Skeletal muscle tissue (tissue), 4 donors: Measurements from ENCODE around the gene MELK. TPM values are rescaled to one million over a fixed set of nuclear protein-coding genes. Genes with fewer than 3 reads are reported as not detected.
"Not testable (repeated sequence)": the region's sequence is repeated elsewhere in the genome, so short reads cannot be mapped to it uniquely, and the experiment has no call there.

Source experiments
- H3K27ac ChIP-seq: one replicate; pipeline ENCODE4 v1.7.0; 2013; ENCODE audit warnings: mild to moderate bottlenecking, low read depth, low read length, inconsistent platforms
- H3K27me3 ChIP-seq, 3 donors: one replicate each; pipeline ENCODE4 v1.7.0; 2013; ENCODE audit warnings: low read length in 3 of 3; ENCODE audit not compliant: control insufficient read depth in 3 of 3, insufficient read depth in 3 of 3
- H3K36me3 ChIP-seq, 3 donors: one replicate each; pipeline ENCODE4 v1.7.0; 2013; ENCODE audit warnings: low read length in 3 of 3; ENCODE audit not compliant: control insufficient read depth in 3 of 3, insufficient read depth in 3 of 3
- H3K4me1 ChIP-seq, 3 donors: one replicate each; pipeline ENCODE4 v1.7.0; 2013; ENCODE audit warnings: low read length in 3 of 3, mild to moderate bottlenecking in 3 of 3; ENCODE audit not compliant: control insufficient read depth in 3 of 3, insufficient read depth in 3 of 3
- H3K4me3 ChIP-seq, 3 donors: one replicate each; pipeline ENCODE4 v1.7.0; 2013; ENCODE audit warnings: low read length in 3 of 3
- H3K9ac ChIP-seq, 3 donors: one replicate each; pipeline ENCODE4 v1.7.0; 2013; ENCODE audit warnings: low read length in 3 of 3, mild to moderate bottlenecking in 3 of 3, moderate library complexity in 2 of 3, low read depth in 1 of 3
- H3K9me3 ChIP-seq, 3 donors: one replicate each; pipeline ENCODE4 v1.7.0; 2013; ENCODE audit warnings: low read length in 3 of 3; ENCODE audit not compliant: control insufficient read depth in 3 of 3
- total RNA-seq: library from RNA; depleted of rRNA; stranded (reverse); fragments of >200 nt; gene quantifications from one replicate; pipeline ENCODE4 v1.2.3, GENCODE V29; 2014
- donor health status: Osteomylitis.

Gene MELK
- total RNA-seq, 1 donor from 2014 or later: 6.3 TPM

DNA sequence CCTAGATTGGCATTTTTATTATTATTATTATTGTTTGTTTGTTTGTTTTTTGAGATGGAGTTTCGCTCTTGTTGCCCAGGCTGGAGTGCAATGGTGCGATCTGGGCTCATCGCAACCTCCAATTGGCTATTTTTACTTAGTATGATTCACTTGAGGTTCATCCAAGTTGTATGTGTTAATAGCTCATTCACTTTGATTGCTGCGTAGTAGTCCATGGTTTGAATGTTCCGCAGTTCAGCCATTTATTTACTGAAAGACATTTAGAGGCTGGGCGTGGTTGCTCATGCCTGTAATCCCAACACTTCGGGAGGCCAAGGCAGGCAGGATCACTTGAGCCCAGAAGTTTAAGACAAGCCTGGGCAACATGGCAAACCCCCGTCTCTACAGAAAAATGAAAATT, 22.6 kb upstream of the MELK start:
- Histone ChIP-seq H3K27ac (no peak overlapping the region), H3K9me3 (no peaks in the 10 kb centered on the region), H3K9ac (no peak overlapping the region), H3K36me3 (no peaks in the 10 kb centered on the region), H3K27me3 (peaks cover 0 to 4% (median 0%) of the 10 kb centered on the region in 3 donors), H3K4me3 (no peak overlapping the region), H3K4me1 (no peaks in the 10 kb centered on the region)

DNA sequence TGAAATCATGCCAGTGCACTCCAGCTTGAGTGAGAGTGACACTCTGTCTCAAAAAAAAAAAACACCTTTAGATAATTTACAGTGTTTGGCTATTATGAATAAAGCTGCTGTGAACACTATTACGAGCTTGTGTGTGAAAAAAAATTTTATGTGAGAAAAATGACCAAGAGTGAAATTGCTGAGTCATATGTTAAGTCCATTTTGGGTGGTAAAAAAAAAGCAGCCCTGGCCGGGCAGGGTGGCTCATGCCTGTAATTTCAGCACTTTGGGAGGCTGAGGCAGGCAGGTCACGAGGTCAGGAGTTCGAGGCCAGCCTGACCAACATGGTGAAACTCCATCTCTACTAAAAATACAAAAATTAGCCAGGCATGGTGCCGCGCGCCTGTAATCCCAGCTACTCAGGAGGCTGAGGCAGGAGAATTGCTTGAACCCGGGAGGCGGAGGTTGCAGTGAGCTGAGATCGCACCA, 22.0 kb upstream of the MELK start:
- not testable (repeated sequence) for H3K27ac ChIP-seq, H3K27me3 ChIP-seq, H3K4me1 ChIP-seq, H3K4me3 ChIP-seq, H3K9ac ChIP-seq, H3K9me3 ChIP-seq, H3K36me3 ChIP-seq

DNA sequence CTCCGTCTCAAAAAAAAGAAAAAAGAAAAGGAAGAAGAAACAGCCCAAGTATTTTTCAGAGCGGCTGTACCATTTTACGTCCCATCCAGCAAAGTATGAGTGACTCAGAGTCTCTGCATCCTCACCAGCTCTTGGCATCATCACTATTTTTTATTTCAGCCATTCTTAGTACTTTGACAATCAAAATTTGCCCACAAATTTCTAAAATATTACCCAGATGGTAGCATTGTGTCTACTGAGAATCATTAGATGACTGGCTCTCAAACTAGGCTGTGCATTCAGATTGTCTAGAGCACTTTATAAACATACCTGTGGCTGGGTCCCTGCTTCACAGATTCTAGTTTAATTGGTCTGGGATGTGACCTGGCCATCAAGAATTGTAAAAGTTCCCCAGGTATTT, 21.6 kb upstream of the MELK start:
- Histone ChIP-seq H3K36me3 (no peaks in the 10 kb centered on the region), H3K9ac (no peak overlapping the region), H3K27me3 (peaks cover 0 to 4% (median 0%) of the 10 kb centered on the region in 3 donors), H3K4me1 (no peaks in the 10 kb centered on the region), H3K4me3 (no peak overlapping the region), H3K27ac (no peak overlapping the region), H3K9me3 (no peaks in the 10 kb centered on the region)

DNA sequence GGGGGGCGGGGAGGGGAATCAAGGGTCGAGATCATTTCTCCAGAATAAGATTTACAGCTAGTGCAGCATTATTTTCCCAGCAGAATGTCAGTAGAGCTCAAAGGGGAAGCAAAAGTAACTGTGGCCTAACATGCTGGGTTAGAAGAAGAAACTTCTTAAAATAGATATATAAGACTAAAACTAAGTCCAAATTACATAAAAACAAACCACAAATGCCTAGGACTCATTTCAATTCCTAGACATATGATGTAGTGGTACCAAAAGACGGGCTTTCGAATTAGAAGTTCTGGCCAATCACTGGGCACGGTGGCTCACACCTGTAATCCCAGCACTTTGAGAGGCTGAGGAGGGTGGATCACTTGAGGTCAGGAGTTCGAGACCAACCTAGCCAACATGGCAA, 20.8 kb upstream of the MELK start:
- H3K9me3 ChIP-seq: no peaks in the 10 kb centered on the region
- no peak overlapping the region for H3K27ac ChIP-seq
- peaks cover 0 to 4% (median 0%) of the 10 kb centered on the region in 3 donors for H3K27me3 ChIP-seq
- H3K36me3 ChIP-seq: no peaks in the 10 kb centered on the region
- H3K4me1 ChIP-seq: no peaks in the 10 kb centered on the region
- H3K9ac ChIP-seq: no peak overlapping the region
- H3K4me3 ChIP-seq: no peak overlapping the region

DNA sequence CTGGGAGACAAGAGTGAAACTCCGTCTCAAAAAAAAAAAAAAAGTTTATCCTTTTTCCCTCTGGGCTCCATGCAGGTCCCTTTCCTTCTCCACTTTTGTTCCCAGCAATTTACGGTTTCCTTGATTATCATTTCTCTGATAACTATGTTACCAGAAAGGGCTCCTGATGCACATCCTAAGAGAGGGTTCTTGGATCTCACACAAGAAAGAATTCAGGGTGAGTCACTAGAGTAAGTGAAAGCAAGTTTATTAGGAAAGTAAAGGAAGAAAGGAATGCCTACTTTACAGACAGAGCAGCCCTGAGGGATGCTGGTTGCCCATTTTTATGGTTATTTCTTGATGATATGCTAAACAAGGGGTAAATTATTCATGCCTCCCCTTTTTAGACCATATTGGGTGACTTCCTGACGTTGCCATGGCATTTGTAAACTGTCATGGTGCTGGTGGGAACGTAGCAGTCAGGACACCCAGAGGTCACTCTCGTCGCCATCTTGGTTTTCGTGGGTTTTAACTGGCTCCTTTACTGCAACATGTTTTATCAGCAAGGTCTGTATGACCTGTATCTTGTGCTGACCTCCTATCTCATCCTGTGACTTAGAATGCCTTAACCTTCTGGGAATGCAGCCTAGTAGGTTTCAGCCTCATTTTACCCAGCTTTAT, 13.5 kb upstream of the MELK start:
- Histone ChIP-seq H3K4me1 (no peaks in the 10 kb centered on the region), H3K9me3 (no peaks in the 10 kb centered on the region), H3K27me3 (no peaks in the 10 kb centered on the region), H3K36me3 (no peaks in the 10 kb centered on the region), H3K9ac (no peak overlapping the region), H3K4me3 (no peak overlapping the region), H3K27ac (no peak overlapping the region)

DNA sequence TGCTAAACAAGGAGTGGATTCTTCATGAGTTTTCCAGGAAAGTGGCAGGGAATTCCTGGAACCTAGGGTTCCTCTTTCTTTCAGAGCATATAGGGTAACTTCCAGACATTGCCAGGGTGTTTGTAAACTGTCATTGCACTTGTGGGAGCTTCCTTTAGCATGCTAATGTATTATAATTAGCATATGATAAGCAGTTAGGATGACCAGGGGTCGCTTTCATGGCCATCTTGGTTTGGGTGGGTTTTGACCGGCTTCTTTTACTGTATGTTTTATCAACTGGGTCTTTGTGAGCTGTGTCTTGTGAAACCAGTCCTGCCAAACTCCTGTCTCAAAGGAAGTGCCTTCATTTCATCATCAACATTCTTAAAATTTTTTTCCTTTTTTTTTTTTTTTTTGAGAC, 11.9 kb upstream of the MELK start:
- Histone ChIP-seq H3K4me1 (no peaks in the 10 kb centered on the region), H3K27ac (no peak overlapping the region), H3K27me3 (no peaks in the 10 kb centered on the region), H3K4me3 (no peak overlapping the region), H3K9me3 (no peaks in the 10 kb centered on the region), H3K36me3 (no peaks in the 10 kb centered on the region), H3K9ac (no peak overlapping the region)

DNA sequence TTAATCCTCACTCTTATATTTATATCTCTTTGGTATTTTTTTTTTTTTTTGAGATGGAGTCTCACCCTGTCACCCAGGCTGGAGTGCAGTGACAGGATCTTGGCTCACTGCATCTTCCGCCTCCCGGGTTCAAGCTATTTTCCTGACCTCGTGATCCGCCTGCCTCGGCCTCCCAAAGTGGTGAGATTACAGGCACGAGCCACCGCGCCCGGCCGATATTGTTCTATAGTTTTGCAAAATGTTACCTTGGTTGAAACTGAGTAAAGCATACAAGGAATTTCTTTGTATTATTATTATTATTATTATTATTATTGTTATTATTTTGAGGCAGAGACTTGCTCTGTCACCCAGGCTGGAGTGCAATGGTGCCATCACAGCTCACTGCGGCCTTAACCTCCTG, 9.9 kb upstream of the MELK start:
- H3K27me3 ChIP-seq, H3K4me1 ChIP-seq, H3K9me3 ChIP-seq, H3K9ac ChIP-seq, H3K4me3 ChIP-seq, H3K36me3 ChIP-seq, H3K27ac ChIP-seq: not testable (repeated sequence)

DNA sequence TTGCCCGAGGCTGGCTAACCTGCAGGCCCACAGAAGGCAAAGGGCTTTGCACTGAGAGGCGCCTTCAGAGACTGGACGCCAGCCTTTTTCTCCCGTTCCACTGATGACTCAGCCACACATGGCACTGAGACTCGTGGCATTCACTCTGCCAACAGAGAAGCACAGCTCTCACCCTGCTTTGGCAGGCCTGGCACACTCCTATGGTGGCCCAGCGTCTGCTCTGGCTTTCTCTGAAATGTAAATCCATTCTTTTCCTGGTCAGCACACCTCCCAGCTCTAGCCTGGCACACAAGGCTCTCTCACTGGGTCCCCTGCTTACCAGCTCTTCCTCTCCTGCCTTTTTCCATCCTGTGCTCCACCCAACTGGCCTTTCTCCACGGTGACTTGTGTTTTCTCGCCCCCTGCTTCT, 5.9 kb upstream of the MELK start:
- H3K9ac ChIP-seq: peak overlapping the region in 1 of 3 donors; percentile 69

DNA sequence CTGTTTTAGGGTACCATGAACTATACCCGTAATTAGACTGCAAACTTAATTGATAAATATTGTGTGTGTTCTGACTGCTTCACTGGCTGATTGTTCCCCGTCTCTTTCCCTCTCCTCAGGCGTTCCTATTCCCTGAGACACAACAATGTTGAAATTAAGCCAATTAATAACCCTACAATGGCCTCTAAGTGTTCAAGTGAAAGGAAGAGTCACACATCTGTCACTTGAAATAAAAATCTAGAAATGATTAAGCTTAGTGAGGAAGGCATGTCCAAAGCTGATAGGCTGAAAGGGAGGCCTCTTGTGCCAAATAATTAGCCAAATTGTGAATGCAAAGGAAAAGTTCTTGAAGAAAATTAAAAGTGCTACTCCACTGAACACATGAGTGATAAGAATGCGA, 4.0 kb upstream of the MELK start:
- not testable (repeated sequence) for H3K4me3 ChIP-seq, H3K27me3 ChIP-seq, H3K9ac ChIP-seq, H3K27ac ChIP-seq, H3K36me3 ChIP-seq, H3K9me3 ChIP-seq
- peaks cover 5 to 15% (median 15%) of the 10 kb centered on the region in 3 donors for H3K4me1 ChIP-seq

More for the DNA sequence above, 5.9 kb upstream of the MELK start:
- no peaks in the 10 kb centered on the region for H3K9me3 ChIP-seq
- no peaks in the 10 kb centered on the region for H3K36me3 ChIP-seq
- H3K27ac ChIP-seq: peak overlapping the region; percentile 78
- peaks cover 0 to 6% (median 0%) of the 10 kb centered on the region in 3 donors for H3K4me1 ChIP-seq
- no peak overlapping the region for H3K4me3 ChIP-seq
- no peaks in the 10 kb centered on the region for H3K27me3 ChIP-seq

DNA sequence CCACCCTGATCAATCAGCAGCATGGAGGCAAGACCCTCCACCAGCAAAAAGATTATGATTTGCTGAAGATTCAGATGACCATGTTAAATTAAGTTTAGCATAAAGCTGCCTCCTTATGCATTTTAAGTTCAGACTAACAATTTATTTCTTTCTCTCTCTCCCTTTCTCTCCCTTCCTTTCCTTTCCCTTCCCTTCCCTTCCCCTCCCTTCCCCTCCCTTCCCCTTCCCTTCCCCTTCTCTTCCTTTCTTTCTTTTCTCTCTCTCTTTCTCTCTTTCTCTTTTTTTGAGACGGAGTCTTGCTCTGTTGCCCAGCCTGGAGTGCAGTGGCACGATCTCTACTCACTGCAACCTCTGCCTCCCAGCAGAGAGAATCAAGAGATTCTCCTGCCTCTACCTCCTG, 1.4 kb upstream of the MELK start:
- Histone ChIP-seq H3K27me3 (no peaks in the 10 kb centered on the region), H3K4me1 (peaks cover 5 to 17% (median 17%) of the 10 kb centered on the region in 3 donors), H3K9ac (no peak overlapping the region)

More for the DNA sequence above, 1.4 kb upstream of the MELK start:
- Histone ChIP-seq H3K4me3 (no peak overlapping the region), H3K36me3 (no peaks in the 10 kb centered on the region), H3K27ac (no peak overlapping the region), H3K9me3 (no peaks in the 10 kb centered on the region)
